AG09319 (cell line): ENCODE measurements around the gene DCK.
"Not testable (repeated sequence)": the region's sequence is repeated elsewhere in the genome, so short reads cannot be mapped to it uniquely, and the experiment has no call there.

ENCODE experiments used
- DNase-seq: peaks from one replicate; pipeline ENCODE4 v3.0.0-alpha.2; 2010; ENCODE audit warnings: low read depth; ENCODE audit errors: extremely low read depth
- CTCF ChIP-seq: IDR thresholded peaks from 2 replicates; pipeline ENCODE4 v1.5.1; 2011; ENCODE audit warnings: low read depth, mild to moderate bottlenecking, inconsistent platforms, low read length, moderate library complexity

Gene DCK

GRCh38 chr4:71004281-71004851, 10.9 kb downstream of the DCK start:
- no peak for DNase-seq
- TF ChIP-seq CTCF: no peak

GRCh38 chr4:71005025-71005424, 11.6 kb downstream of the DCK start:
- DNase-seq: not testable (repeated sequence)

- DNase-seq: no peak
- no peak for TF ChIP-seq CTCF
Observed at GRCh38 chr4:71006203-71006907, 12.9 kb downstream of the DCK start.

- DNase-seq: no peak
Observed at GRCh38 chr4:71008196-71008595, 14.7 kb downstream of the DCK start.

GRCh38 chr4:71009086-71009485, 15.6 kb downstream of the DCK start:
- no peak for TF ChIP-seq CTCF
- no peak for DNase-seq

More at GRCh38 chr4:71008196-71008595, 14.7 kb downstream of the DCK start:
- TF ChIP-seq CTCF: no peak

GRCh38 chr4:71009890-71010588, 16.6 kb downstream of the DCK start:
- no peak for DNase-seq
- TF ChIP-seq CTCF: peak; percentile 55

- TF ChIP-seq CTCF: no peak
Observed at GRCh38 chr4:71011451-71011850, 18.0 kb downstream of the DCK start.

GRCh38 chr4:71017391-71017790, 23.9 kb downstream of the DCK start:
- not testable (repeated sequence) for DNase-seq

More at GRCh38 chr4:71011451-71011850, 18.0 kb downstream of the DCK start:
- DNase-seq: no peak
